PC-3 (cell line): ENCODE data around the gene RARA. TPM values are rescaled to one million over a fixed set of nuclear protein-coding genes. Genes with fewer than 3 reads are reported as not detected.

ENCODE experiments used
- ATAC-seq: fragments of 200-7000 bp; cut with Tn5 transposase; 2 replicates; pipeline ENCODE4 v1.9.1; 2020; ENCODE audit warnings: mild to moderate bottlenecking, moderate library complexity
- BruUV-seq: library from RNA; stranded (reverse); fragments of 400-500 nt; replicated peaks from 2 replicates; lab custom pipeline; 2021; lab: Mats Ljungman, UMichigan
- CTCF ChIA-PET: fragments of 300-600 bp; sonication (Branson Sonifier 250); formaldehyde crosslinking; loops from one replicate; lab custom pipeline; 2022; ENCODE audit warnings: antibody characterized with exemption; lab: Charles Lee
- POLR2A ChIA-PET: fragments of 300-600 bp; sonication (Branson Sonifier 250); formaldehyde crosslinking; loops from one replicate; lab custom pipeline; 2022; ENCODE audit warnings: antibody characterized with exemption; ENCODE audit not compliant: unreplicated experiment; lab: Charles Lee
- DNase-seq: peaks from one replicate; pipeline ENCODE4 v3.0.0-alpha.2; 2015
- H2AFZ ChIP-seq: fragments of 300-600 bp; sonication (generic); 2 replicates; pipeline ENCODE4 v1.6.0; 2016; ENCODE audit warnings: antibody characterized with exemption, low read length
- H3F3A ChIP-seq: fragments of 300-600 bp; sonication (generic); one replicate; pipeline ENCODE4 v1.6.0; 2017; ENCODE audit warnings: antibody characterized with exemption, low read length, control low read depth, mild to moderate bottlenecking; ENCODE audit not compliant: unreplicated experiment
- H3K27ac ChIP-seq: fragments of 300-600 bp; sonication (generic); 2 replicates; pipeline ENCODE4 v1.5.1; 2016; ENCODE audit warnings: mild to moderate bottlenecking, low read length
- H3K27me3 ChIP-seq: fragments of 300-600 bp; sonication (generic); 2 replicates; pipeline ENCODE4 v1.6.1; 2016; ENCODE audit warnings: low read length, mixed read lengths
- H3K36me3 ChIP-seq: fragments of 300-600 bp; sonication (generic); 2 replicates; pipeline ENCODE4 v1.6.1; 2016; ENCODE audit warnings: low read depth, mixed run types, low read length, mixed read lengths
- H3K4me1 ChIP-seq: fragments of 300-600 bp; sonication (generic); 2 replicates; pipeline ENCODE4 v1.5.1; 2016; ENCODE audit warnings: low read length; ENCODE audit not compliant: insufficient read depth
- H3K4me2 ChIP-seq: fragments of 300-600 bp; sonication (generic); 2 replicates; pipeline ENCODE4 v1.6.0; 2016; ENCODE audit warnings: low read length
- H3K4me3 ChIP-seq: fragments of 300-600 bp; sonication (generic); 2 replicates; pipeline ENCODE4 v1.5.1; 2016; ENCODE audit warnings: mild to moderate bottlenecking, low read length, mixed read lengths
- H3K79me2 ChIP-seq: fragments of 300-600 bp; sonication (generic); 2 replicates; pipeline ENCODE4 v1.6.1; 2017; ENCODE audit warnings: low read length, mixed read lengths
- H3K9ac ChIP-seq: fragments of 300-600 bp; sonication (generic); 2 replicates; pipeline ENCODE4 v1.6.0; 2016; ENCODE audit warnings: mild to moderate bottlenecking, low read length
- H3K9me2 ChIP-seq: fragments of 300-600 bp; sonication (generic); replicated peaks from 2 replicates; pipeline ENCODE4 v1.6.1; 2016; ENCODE audit warnings: mixed run types, low read length, mixed read lengths
- H3K9me3 ChIP-seq: fragments of 300-600 bp; sonication (generic); 2 replicates; pipeline ENCODE4 v1.6.1; 2016; ENCODE audit warnings: low read length, mixed read lengths
- H4K20me1 ChIP-seq: fragments of 300-600 bp; sonication (generic); 2 replicates; pipeline ENCODE4 v1.6.1; 2016; ENCODE audit warnings: low read length, mixed read lengths
- CTCF ChIP-seq: fragments of 300-600 bp; sonication (generic); conservative IDR thresholded peaks from 2 replicates; pipeline ENCODE4 v1.5.1; 2017; ENCODE audit warnings: antibody characterized with exemption, low read depth, mild to moderate bottlenecking, low read length
- EZH2 ChIP-seq: fragments of 300-600 bp; sonication (generic); IDR thresholded peaks from one replicate; pipeline ENCODE4 v1.6.1; 2017; ENCODE audit warnings: antibody characterized with exemption, mild to moderate bottlenecking, low read length; ENCODE audit not compliant: unreplicated experiment
- EZH2phosphoT487 ChIP-seq: fragments of 300-600 bp; sonication (generic); IDR thresholded peaks from 2 replicates; pipeline ENCODE4 v1.6.1; 2018; ENCODE audit warnings: mild to moderate bottlenecking, antibody characterized with exemption, low read length, borderline replicate concordance
- intact Hi-C: fragments of 100-400 bp; cut with micrococcal nuclease; formaldehyde crosslinking; loops from 2 replicates; pipeline ENCODE4 v1.9.0; 2023
- total RNA-seq: library from RNA; depleted of rRNA; stranded (reverse); fragments of >200 nt; gene quantifications from 2 replicates; pipeline ENCODE4 v1.2.3, GENCODE V29; 2014

RARA gene
- total RNA-seq, 1 experiment from 2014 or later: 19.6 TPM

DNA sequence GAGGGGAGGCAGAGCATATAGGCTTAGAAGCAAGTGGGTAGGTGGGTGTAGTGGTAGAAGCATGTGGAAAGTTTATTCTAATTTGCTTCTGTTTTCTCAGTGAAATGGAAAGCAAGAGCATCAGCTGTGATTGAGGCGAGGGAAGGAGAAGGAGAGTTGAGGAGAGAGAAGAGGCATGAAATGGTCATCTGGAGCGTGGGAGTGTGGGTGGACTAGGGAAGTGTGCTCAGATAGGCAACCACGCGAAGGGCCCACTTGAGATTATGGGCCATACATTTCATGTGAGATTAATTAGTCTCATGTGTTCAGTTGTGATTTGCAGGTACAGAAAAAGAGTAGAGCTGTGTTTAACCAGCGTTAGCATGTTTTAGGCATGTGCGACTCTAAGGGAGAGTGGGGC is 42.1 kb upstream of the RARA start:
- intact Hi-C loops: no loop called here
- Histone ChIP-seq H4K20me1 (no peaks in the 10 kb centered on the region), H3K4me3 (no peak overlapping the region), H2AFZ (no peak overlapping the region), H3K27ac (no peak overlapping the region), H3F3A (no peaks in the 10 kb centered on the region), H3K79me2 (no peaks in the 10 kb centered on the region), H3K4me1 (no peaks in the 10 kb centered on the region), H3K4me2 (no peak overlapping the region), H3K27me3 (no peaks in the 10 kb centered on the region), H3K36me3 (peaks cover 10% of the 10 kb centered on the region; the same call in 1 of the 2 replicates), H3K9me3 (no peaks in the 10 kb centered on the region), H3K9me2 (no peaks in the 10 kb centered on the region), H3K9ac (no peak overlapping the region)
- ChIA-PET POLR2A (no interaction called here), CTCF (no interaction called here)
- no TSS peak for BruUV-seq
- DNase-seq (no peak), ATAC-seq (no peak)
- TF ChIP-seq EZH2 (no peak), EZH2phosphoT487 (no peak), CTCF (no peak)

- H3K36me3 ChIP-seq: peaks cover 10% of the 10 kb centered on the region; the same call in 1 of the 2 replicates
- no peaks in the 10 kb centered on the region for H3K79me2 ChIP-seq
- no peaks in the 10 kb centered on the region for H3K27me3 ChIP-seq
- ATAC-seq (no peak), DNase-seq (no peak)
- POLR2A ChIA-PET: no interaction called here
- no peaks in the 10 kb centered on the region for H3F3A ChIP-seq
- no peaks in the 10 kb centered on the region for H3K9me3 ChIP-seq
- BruUV-seq: no TSS peak
- H3K9ac ChIP-seq: no peak overlapping the region
- no peak overlapping the region for H3K27ac ChIP-seq
- H4K20me1 ChIP-seq: no peaks in the 10 kb centered on the region
- intact Hi-C loops: no loop called here
- no peaks in the 10 kb centered on the region for H3K4me1 ChIP-seq
- no peak overlapping the region for H2AFZ ChIP-seq
- H3K9me2 ChIP-seq: no peaks in the 10 kb centered on the region
- TF ChIP-seq EZH2: no peak
- no peak for TF ChIP-seq EZH2phosphoT487
- no peak for TF ChIP-seq CTCF
- CTCF ChIA-PET: no interaction called here
- H3K4me2 ChIP-seq: no peak overlapping the region
- H3K4me3 ChIP-seq: no peak overlapping the region
Observed at GRCh38 chr17:40268141-40268712, 40.8 kb upstream of the RARA start.

DNA sequence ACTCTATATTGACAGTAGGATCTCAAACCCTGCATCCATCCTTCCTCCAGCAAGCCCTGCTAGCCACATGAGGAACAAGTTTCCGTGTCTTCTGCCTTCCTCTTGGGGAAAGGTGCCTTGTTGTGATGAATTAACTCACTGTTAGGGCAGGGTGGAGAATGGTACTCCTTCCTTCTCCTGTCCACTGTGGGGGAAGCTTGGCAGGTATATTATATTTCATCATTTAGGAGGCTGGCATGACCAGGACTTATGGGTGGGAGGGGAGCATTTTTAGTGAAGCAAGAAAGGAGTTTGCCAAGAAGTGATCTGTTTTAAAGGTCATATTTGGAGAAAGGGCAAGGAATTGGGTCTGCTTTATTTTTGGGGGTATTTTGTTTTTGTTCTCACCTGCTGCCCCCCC is 30.6 kb upstream of the RARA start:
- peaks cover 3% of the 10 kb centered on the region for H3F3A ChIP-seq
- no peaks in the 10 kb centered on the region for H3K9me3 ChIP-seq
- intact Hi-C loops: no loop called here
- H3K9ac ChIP-seq: no peak overlapping the region
- DNase-seq (no peak), ATAC-seq (no peak)
- CTCF ChIA-PET: no interaction called here
- H3K9me2 ChIP-seq: no peaks in the 10 kb centered on the region
- H2AFZ ChIP-seq: no peak overlapping the region
- no peaks in the 10 kb centered on the region for H4K20me1 ChIP-seq
- H3K27ac ChIP-seq: no peak overlapping the region
- H3K4me1 ChIP-seq: peaks cover 8% of the 10 kb centered on the region
- H3K4me2 ChIP-seq: no peak overlapping the region
- POLR2A ChIA-PET: no interaction called here
- peaks cover 9% of the 10 kb centered on the region for H3K36me3 ChIP-seq
- H3K79me2 ChIP-seq: no peaks in the 10 kb centered on the region
- no peak overlapping the region for H3K4me3 ChIP-seq
- H3K27me3 ChIP-seq: no peaks in the 10 kb centered on the region
- no TSS peak for BruUV-seq
- no peak for TF ChIP-seq CTCF
